NAMALWA (cell line): Measurements from ENCODE around the gene COPS8.
A peak's percentile ranks its signal among the peaks of the same experiment; 100 is the strongest.

ENCODE experiments used
- DNase-seq: peaks from one replicate; pipeline ENCODE4 v3.0.0-alpha.2; 2015; ENCODE audit warnings: low spot score

COPS8 gene

GRCh38 chr2:237064203-237065070 lies 21.3 kb upstream of the COPS8 start:
- DNase-seq, result no peak

- DNase-seq, result no peak
These were observed 20.7 kb upstream of the COPS8 start for GRCh38 chr2:237065071-237065377.

- no peak for DNase-seq
These were observed 19.3 kb upstream of the COPS8 start for GRCh38 chr2:237066396-237066795.

GRCh38 chr2:237068005-237068576 lies 17.6 kb upstream of the COPS8 start:
- no peak for DNase-seq

- peak; percentile 60 for DNase-seq
These were observed 13.4 kb upstream of the COPS8 start for GRCh38 chr2:237072067-237072931.

GRCh38 chr2:237073552-237073951 lies 12.1 kb upstream of the COPS8 start:
- no peak for DNase-seq

GRCh38 chr2:237074211-237074993 lies 11.3 kb upstream of the COPS8 start:
- DNase-seq, result no peak

GRCh38 chr2:237075749-237076599 lies 9.7 kb upstream of the COPS8 start:
- DNase-seq, result no peak

- DNase-seq, result no peak
These were observed 4.1 kb upstream of the COPS8 start for GRCh38 chr2:237081596-237081995.

- no peak for DNase-seq
These were observed 2.7 kb upstream of the COPS8 start for GRCh38 chr2:237083026-237083425.

GRCh38 chr2:237084444-237084843 lies 1.2 kb upstream of the COPS8 start:
- no peak for DNase-seq

- DNase-seq, result no peak
These were observed 5.2 kb downstream of the COPS8 start for GRCh38 chr2:237090906-237091305.

- DNase-seq, result no peak
These were observed 6.2 kb downstream of the COPS8 start for GRCh38 chr2:237091779-237092436.

GRCh38 chr2:237092506-237092905 lies 6.8 kb downstream of the COPS8 start:
- DNase-seq, result no peak

GRCh38 chr2:237092920-237093781 lies 7.5 kb downstream of the COPS8 start:
- DNase-seq, result no peak

GRCh38 chr2:237096201-237096600 lies 10.5 kb downstream of the COPS8 start:
- DNase-seq, result no peak

GRCh38 chr2:237096911-237097310 lies 11.2 kb downstream of the COPS8 start:
- no peak for DNase-seq

GRCh38 chr2:237097326-237097910 lies 11.7 kb downstream of the COPS8 start:
- DNase-seq, result no peak
